ENCODE data around the gene SYNPO2.
"Not testable (repeated sequence)": the region's sequence is repeated elsewhere in the genome, so short reads cannot be mapped to it uniquely, and the experiment has no call there.

Gene SYNPO2

GRCh38 chr4:119038116-119038841 is 149.6 kb downstream of the SYNPO2 start:
- no peak for DNase-seq

- DNase-seq = no peak
Observed at GRCh38 chr4:119039160-119039559, 150.5 kb downstream of the SYNPO2 start.

- no peak for DNase-seq
Observed at GRCh38 chr4:119039779-119040178, 151.1 kb downstream of the SYNPO2 start.

- no peak for DNase-seq
Observed at GRCh38 chr4:119040261-119040660, 151.6 kb downstream of the SYNPO2 start.

DNA sequence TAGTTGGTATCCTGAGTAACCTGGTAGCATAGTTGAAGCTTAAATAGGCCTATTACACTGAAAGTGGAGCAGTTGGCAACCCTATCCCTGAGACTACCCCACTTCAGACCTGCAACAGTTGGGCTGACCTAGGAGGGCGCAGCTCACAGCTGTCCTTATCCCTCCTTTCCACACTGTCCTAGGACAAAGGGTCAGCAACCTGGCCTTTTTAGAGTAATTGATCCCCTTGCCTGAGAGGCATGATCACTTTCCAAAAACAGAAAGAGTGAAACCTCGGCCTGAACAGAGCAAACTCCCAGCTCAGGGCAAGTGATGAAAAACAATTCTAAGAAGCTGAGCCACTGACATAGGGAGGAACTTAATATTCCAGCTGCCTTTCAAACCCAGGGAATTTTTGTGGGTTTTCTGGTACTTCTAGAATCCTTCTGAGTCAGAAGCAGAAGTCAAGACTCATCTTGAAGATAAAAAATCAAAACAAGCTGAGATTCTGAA is 152.1 kb downstream of the SYNPO2 start:
- no peak for DNase-seq

GRCh38 chr4:119041396-119041795 is 152.7 kb downstream of the SYNPO2 start:
- no peak for DNase-seq

DNA sequence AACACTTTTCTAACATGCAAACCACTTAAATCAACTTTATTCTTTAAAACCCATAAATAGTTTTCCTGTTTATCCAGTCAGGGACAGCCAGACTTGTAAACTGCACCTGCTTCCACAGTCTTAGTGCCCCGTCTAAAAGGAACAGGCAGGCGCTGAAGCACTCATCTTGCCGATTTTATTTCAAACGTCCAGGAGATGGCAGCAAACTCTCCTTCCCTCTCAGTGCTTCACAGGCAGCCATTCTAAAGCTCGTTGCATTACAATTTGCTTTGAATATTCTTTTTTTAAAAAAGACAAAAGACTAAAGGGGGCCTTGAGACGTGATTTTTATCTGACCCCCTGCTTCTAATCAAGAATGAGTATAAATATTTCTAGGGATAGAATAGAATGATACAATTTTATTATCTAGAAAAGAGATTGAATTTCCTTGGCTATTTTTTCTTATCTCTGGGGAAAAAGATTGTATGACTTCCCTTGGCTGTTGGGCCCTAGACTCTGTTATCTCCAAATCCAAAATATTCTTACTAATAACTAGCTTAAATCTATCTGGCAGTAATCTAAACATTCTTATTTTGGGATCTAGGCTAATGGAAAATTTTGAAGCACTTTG is 153.4 kb downstream of the SYNPO2 start:
- DNase-seq = peak; percentile 14

- DNase-seq = no peak
Observed at GRCh38 chr4:119046263-119046662, 157.6 kb downstream of the SYNPO2 start.

DNA sequence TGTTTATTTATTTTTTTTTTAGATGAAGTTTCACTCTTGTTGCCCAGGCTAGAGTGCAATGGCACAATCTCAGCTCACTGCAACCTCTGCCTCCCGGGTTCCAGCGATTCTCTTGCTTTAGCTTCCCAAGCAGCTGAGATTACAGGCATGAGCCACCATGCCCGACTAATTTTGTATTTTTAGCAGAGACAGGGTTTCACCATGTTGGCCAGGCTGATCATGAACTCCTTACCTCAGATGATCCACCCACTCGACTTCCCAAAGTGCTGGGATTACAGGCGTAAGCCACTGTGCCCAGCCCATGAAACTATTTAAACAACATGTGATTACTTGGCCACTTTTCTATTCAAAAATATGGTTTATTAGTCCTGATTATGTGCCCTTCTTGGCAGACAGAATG is 158.4 kb downstream of the SYNPO2 start:
- not testable (repeated sequence) for DNase-seq

DNA sequence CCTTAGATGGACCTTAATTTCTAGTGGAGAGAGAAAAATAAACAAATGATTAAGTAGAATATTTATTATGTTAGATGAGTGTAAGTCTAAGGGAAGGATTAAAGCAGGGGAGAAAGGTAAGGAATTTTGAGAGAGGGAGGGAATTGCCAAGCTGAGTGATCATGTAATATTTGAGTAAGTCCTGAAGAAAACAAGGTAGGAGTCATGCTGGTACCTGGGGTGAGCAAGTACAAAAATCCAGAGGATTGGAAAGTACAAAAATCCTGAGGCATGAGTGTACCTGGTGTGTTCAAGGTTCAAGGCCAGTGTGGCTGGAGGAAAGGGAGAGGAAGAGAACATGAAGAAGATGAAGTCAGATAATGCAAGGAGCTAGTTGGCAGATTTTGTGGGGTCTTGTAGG is 159.8 kb downstream of the SYNPO2 start:
- no peak for DNase-seq

DNA sequence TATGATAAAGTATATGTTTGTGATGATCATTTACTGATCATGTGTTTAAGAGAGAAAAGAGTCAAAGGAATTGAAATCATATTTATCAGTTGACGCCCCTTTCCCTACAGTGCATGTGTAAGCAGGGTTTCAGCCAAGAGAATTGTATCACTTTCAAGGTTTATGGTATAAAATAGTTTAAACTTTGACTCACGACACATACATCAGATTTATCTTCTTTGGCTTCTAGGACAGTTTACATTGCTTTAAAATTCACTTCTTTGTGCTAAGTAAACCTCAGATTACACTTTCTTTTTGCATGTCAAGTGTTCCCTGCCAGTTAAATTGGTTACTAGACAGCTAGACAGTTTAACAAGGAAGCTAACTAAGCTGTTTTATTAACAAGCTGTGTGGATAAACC is 160.7 kb downstream of the SYNPO2 start:
- no peak for DNase-seq

GRCh38 chr4:119050527-119051090 is 162.0 kb downstream of the SYNPO2 start:
- no peak for DNase-seq

- DNase-seq = no peak
Observed at GRCh38 chr4:119053245-119053644, 164.6 kb downstream of the SYNPO2 start.

DNA sequence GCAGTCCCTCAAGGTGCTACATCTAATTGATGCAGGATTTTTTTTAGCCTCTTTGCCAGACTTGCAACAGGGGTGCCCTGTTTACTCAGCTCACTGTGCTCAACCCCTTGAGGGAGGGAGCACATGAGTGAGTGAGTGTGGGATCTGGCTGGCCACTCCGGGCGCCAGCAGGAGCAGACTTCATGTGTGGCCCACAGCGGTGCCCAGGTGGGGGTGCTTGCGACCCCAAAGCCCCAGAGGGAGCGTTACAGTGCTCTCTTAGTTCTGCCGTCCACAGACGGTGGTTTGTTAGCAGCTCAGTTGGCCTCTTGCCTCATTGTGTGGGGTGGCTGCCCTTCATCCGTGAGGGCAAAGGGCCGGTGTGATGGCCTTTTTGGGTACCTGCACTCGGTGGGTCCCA is 165.3 kb downstream of the SYNPO2 start:
- DNase-seq = no peak

GRCh38 chr4:119057417-119057816 is 168.8 kb downstream of the SYNPO2 start:
- DNase-seq = no peak

- DNase-seq = no peak
Observed at GRCh38 chr4:119059221-119059620, 170.6 kb downstream of the SYNPO2 start.

- not testable (repeated sequence) for DNase-seq
Observed at GRCh38 chr4:119067125-119067524, 178.5 kb downstream of the SYNPO2 start.

DNA sequence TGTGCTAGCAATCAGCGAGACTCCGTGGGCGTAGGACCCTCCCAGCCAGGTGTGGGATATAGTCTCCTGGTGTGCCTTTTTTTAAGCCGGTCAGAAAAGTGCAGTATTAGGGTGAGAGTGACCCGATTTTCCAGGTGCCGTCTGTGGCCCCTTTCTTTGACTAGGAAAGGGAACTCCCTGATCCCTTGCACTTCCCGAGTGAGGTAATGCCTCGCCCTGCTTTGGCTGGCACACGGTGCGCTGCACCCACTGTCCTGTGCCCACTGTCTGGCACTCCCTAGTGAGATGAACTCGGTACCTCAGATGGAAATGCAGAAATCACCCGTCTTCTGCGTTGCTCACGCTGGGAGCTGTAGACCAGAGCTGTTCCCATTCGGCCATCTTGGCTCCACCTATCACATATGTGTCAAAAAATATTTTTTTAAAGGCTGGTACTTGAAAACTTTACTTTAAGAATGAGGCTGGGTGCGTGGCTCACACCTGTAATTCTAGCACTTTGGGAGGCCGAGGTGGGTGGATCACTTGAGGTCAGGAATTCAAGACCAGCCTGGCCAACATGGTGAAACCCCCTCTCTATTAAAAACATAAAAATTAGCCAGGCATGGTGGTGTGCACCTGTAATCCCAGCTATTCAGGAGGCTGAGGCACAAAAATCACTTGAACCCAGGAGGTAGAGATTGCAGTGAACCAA is 179.2 kb downstream of the SYNPO2 start:
- DNase-seq = not testable (repeated sequence)

DNA sequence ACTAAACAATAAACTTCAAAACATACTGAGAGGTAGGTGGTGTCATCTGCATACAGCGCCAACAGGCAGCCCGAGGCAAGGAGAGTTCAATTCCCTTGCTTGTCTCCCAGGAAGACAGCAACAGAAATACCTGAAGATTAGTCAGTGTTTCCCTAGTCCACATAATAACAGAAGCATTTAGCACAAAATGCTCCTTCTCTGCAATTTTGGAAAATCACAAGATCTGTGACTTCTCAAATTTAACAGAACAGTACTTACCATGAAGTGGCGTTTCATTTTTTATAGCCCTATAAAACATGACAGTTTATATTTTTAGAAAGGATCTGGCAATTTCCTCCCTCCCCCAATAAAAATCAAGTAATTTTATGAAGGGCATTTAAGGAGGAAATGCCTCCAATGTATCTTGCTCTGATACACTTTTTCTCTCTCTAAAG is 179.9 kb downstream of the SYNPO2 start:
- DNase-seq = no peak

DNA sequence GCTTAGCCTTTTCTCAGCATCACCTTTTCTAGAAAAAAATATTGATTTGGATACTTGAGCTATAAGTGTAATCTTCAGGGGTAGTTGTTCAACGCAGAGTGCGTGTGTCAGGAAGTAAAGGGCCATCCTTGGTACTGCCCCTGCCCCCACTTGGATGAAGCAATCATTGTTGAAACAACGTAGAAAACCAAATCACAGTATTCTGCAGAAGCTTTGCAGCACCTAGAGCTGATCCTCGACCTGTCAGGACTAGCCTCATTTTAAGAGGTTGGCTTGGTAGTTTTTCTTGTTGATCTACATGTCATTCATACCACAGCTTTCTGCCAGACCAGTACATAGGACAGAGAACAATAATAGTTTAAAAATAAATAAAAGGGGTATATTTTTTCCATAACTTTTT is 181.6 kb downstream of the SYNPO2 start:
- DNase-seq = no peak

DNA sequence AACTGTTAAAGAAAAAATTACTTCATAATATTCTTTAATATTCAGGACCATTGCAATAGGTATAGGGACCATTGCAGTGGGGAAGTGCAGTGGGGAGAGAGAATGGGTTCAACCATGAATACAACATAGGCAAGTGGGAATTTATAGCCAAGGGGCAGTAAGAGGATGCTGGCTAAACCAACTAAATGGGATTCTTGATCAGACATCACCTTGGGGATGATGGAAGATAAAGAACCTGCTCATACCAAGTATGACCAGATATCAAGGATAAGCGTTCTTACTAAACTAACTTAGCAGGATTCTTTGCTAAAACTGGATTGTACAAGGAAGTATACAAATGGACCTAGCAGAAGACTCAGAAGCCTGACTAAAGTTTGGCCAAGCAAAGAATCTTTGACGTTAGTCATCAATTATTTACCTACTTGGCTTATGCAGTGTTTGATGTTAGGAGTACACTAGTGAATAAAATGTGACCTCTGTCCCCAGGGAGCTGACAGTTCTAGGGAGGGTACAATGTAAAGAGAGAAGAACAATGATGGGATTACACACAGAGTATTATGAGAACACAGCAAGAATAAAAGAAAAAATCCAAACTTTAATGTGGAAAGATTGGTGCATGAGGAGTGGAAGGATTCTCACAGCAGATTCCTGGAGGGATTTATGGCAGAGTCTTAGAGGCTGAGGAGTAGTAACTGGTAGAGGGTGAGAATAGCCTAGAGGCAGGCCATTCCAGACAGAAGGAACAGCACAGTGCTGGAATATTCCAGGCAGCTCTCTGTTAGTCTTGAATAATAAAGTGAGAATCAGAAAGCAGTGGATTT is 192.3 kb downstream of the SYNPO2 start:
- DNase-seq = no peak

DNA sequence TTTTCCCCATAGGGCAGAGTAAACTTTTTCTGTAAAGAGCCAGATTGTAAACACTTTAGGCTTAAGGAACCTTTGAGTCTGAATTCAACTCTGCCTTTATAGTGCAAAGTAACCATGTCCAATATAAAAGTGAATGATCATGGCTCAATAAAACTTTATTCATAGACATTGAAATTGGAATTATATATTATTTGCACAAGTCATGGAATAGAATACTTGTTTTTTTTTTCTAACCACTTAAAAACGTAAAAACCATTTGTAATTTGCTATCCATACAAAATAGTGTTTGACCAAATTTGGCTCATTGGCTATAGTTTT is 192.8 kb downstream of the SYNPO2 start:
- DNase-seq = no peak

GRCh38 chr4:119081943-119082342 is 193.3 kb downstream of the SYNPO2 start:
- no peak for DNase-seq
